SH-SY5Y (cell line): ENCODE measurements around the gene DIRAS2.

ENCODE experiments used
- GATA2 ChIP-seq: IDR thresholded peaks from 2 replicates; pipeline ENCODE4 v1.6.1; 2011; ENCODE audit warnings: mild to moderate bottlenecking, low read depth, low read length
- GATA3 ChIP-seq: IDR thresholded peaks from 2 replicates; pipeline ENCODE4 v1.6.1; 2011; ENCODE audit warnings: low read depth, mild to moderate bottlenecking, low read length, moderate library complexity

GRCh38 chr9:90684106-90684505 lies 41.5 kb upstream of the DIRAS2 start:
- TF ChIP-seq GATA2 (no peak), GATA3 (no peak)
